Measurements from ENCODE around the gene KIF26B. TPM values are rescaled to one million over a fixed set of nuclear protein-coding genes. Genes with fewer than 3 reads are reported as not detected.

KIF26B gene
- polyA plus RNA-seq, 1 donor from 2014 or later, result 6.3 TPM

DNA sequence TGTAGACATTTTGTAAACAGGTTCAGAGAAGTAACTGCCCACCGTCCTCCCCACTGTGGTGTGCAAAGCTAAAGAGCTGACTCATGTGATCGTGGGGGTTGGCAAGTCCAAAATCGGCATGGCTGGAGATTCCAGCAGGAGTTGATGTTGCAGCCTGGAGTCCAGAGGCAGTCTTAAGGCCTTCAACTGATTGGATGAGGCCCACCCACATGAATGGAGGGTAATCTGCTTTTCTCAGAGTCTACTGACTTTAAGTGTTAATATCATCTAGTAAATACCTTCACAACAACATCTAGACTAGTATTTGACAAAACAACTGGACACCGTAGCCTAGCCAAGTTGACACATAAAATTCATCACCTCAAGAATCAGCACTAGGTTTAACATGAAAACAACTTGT is 281.6 kb downstream of the KIF26B start:
- no peaks in the 10 kb centered on the region for H3F3A ChIP-seq (ENCODE audit: insufficient read depth, low read length, poor library complexity, severe bottlenecking)
- no peaks in the 10 kb centered on the region for H3K27me3 ChIP-seq (ENCODE audit: insufficient read depth, low read depth, low read length)
- H3K79me2 ChIP-seq (replicated peaks; ENCODE audit: insufficient read depth, low read length), result no peaks in the 10 kb centered on the region
- no peak overlapping the region for H3K4me3 ChIP-seq (ENCODE audit: low read length)
- H4K20me1 ChIP-seq (ENCODE audit: insufficient read depth), result no peaks in the 10 kb centered on the region
- H3K9me2 ChIP-seq (ENCODE audit: insufficient read depth, low read length), result no peaks in the 10 kb centered on the region
- no peaks in the 10 kb centered on the region for H3K36me3 ChIP-seq (ENCODE audit: insufficient read depth, low read length)
- no peak overlapping the region for H3K27ac ChIP-seq (ENCODE audit: low read length)
- H3K9ac ChIP-seq (ENCODE audit: low read length), result no peak overlapping the region
- TF ChIP-seq EP300 (conservative IDR thresholded peaks at IDR 0.05; ENCODE audit: poor library complexity, severe bottlenecking) (no peak), EZH2 (IDR thresholded peaks at IDR 0.05; ENCODE audit: borderline replicate concordance, insufficient read depth, low read length, poor library complexity, severe bottlenecking) (no peak), MXI1 (conservative IDR thresholded peaks at IDR 0.05; ENCODE audit: poor library complexity, severe bottlenecking) (no peak), SMC3 (conservative IDR thresholded peaks at IDR 0.05; ENCODE audit: poor library complexity) (no peak), POLR2AphosphoS5 (IDR thresholded peaks at IDR 0.05) (no peak)
- TF ChIP-seq, protein P1, sequence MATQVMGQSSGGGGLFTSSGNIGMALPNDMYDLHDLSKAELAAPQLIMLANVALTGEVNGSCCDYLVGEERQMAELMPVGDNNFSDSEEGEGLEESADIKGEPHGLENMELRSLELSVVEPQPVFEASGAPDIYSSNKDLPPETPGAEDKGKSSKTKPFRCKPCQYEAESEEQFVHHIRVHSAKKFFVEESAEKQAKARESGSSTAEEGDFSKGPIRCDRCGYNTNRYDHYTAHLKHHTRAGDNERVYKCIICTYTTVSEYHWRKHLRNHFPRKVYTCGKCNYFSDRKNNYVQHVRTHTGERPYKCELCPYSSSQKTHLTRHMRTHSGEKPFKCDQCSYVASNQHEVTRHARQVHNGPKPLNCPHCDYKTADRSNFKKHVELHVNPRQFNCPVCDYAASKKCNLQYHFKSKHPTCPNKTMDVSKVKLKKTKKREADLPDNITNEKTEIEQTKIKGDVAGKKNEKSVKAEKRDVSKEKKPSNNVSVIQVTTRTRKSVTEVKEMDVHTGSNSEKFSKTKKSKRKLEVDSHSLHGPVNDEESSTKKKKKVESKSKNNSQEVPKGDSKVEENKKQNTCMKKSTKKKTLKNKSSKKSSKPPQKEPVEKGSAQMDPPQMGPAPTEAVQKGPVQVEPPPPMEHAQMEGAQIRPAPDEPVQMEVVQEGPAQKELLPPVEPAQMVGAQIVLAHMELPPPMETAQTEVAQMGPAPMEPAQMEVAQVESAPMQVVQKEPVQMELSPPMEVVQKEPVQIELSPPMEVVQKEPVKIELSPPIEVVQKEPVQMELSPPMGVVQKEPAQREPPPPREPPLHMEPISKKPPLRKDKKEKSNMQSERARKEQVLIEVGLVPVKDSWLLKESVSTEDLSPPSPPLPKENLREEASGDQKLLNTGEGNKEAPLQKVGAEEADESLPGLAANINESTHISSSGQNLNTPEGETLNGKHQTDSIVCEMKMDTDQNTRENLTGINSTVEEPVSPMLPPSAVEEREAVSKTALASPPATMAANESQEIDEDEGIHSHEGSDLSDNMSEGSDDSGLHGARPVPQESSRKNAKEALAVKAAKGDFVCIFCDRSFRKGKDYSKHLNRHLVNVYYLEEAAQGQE (IDR thresholded peaks at IDR 0.05; ENCODE audit: borderline replicate concordance), result no peak
- no peaks in the 10 kb centered on the region for H3K9me3 ChIP-seq (ENCODE audit: low read length)
- H3K4me2 ChIP-seq (ENCODE audit: low read length), result no peak overlapping the region
- no peak overlapping the region for H2AFZ ChIP-seq (ENCODE audit: low read depth, low read length)

DNA sequence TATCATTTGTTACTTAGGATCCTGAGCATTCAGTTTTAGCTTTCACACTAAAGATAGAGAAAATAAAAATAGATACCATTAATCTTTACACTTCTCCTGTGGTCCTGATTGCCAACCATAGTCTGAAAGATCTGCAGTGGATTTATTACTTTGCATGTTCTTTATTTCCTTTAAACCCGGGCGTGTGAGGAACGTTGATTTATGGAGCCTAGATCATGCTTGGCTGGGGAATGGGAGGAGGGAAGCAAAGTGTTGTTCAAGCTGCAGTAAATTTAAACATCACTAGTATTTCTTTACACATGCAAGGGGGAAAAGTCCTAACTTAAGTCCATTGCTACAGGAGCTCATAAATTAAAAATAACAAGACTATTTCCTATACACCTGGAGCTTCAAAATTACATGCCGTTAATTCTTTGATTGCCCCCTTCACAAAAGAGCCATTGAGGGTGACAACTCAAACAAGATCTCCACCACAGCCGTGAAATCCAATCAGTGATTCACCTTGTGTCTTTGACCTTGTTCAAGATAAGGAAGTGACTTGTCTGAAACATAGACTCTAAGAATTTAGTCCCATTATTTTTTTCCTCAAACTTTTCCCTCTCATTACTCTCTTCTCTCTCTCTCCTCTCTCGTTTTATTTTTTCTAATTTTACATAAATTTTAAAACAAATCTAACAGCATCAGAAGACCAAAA is 282.7 kb downstream of the KIF26B start:
- no peak overlapping the region for H2AFZ ChIP-seq (ENCODE audit: low read depth, low read length)
- no peaks in the 10 kb centered on the region for H3F3A ChIP-seq (ENCODE audit: insufficient read depth, low read length, poor library complexity, severe bottlenecking)
- no peaks in the 10 kb centered on the region for H4K20me1 ChIP-seq (ENCODE audit: insufficient read depth)
- no peaks in the 10 kb centered on the region for H3K36me3 ChIP-seq (ENCODE audit: insufficient read depth, low read length)
- H3K9ac ChIP-seq (ENCODE audit: low read length), result no peak overlapping the region
- H3K79me2 ChIP-seq (replicated peaks; ENCODE audit: insufficient read depth, low read length), result no peaks in the 10 kb centered on the region
- no peak overlapping the region for H3K27ac ChIP-seq (ENCODE audit: low read length)
- H3K27me3 ChIP-seq (ENCODE audit: insufficient read depth, low read depth, low read length), result no peaks in the 10 kb centered on the region
- H3K4me3 ChIP-seq (ENCODE audit: low read length), result no peak overlapping the region
- no peaks in the 10 kb centered on the region for H3K9me3 ChIP-seq (ENCODE audit: low read length)
- no peak overlapping the region for H3K4me2 ChIP-seq (ENCODE audit: low read length)
- no peaks in the 10 kb centered on the region for H3K9me2 ChIP-seq (ENCODE audit: insufficient read depth, low read length)
- no peak for TF ChIP-seq POLR2AphosphoS5 (IDR thresholded peaks at IDR 0.05)
- TF ChIP-seq TAF1 (IDR thresholded peaks at IDR 0.05; ENCODE audit: low read depth), result no peak
- no peak for TF ChIP-seq SMC3 (conservative IDR thresholded peaks at IDR 0.05; ENCODE audit: poor library complexity)
- no peak for TF ChIP-seq RAD21 (conservative IDR thresholded peaks at IDR 0.05)
- TF ChIP-seq, protein P2, sequence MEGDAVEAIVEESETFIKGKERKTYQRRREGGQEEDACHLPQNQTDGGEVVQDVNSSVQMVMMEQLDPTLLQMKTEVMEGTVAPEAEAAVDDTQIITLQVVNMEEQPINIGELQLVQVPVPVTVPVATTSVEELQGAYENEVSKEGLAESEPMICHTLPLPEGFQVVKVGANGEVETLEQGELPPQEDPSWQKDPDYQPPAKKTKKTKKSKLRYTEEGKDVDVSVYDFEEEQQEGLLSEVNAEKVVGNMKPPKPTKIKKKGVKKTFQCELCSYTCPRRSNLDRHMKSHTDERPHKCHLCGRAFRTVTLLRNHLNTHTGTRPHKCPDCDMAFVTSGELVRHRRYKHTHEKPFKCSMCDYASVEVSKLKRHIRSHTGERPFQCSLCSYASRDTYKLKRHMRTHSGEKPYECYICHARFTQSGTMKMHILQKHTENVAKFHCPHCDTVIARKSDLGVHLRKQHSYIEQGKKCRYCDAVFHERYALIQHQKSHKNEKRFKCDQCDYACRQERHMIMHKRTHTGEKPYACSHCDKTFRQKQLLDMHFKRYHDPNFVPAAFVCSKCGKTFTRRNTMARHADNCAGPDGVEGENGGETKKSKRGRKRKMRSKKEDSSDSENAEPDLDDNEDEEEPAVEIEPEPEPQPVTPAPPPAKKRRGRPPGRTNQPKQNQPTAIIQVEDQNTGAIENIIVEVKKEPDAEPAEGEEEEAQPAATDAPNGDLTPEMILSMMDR (IDR thresholded peaks at IDR 0.05; ENCODE audit: poor library complexity, severe bottlenecking), result no peak
- no peak for TF ChIP-seq EZH2 (IDR thresholded peaks at IDR 0.05; ENCODE audit: borderline replicate concordance, insufficient read depth, low read length, poor library complexity, severe bottlenecking)
- TF ChIP-seq, protein P1 (IDR thresholded peaks at IDR 0.05; ENCODE audit: borderline replicate concordance), result no peak
- TF ChIP-seq MXI1 (conservative IDR thresholded peaks at IDR 0.05; ENCODE audit: poor library complexity, severe bottlenecking), result no peak
- no peak for TF ChIP-seq EP300 (conservative IDR thresholded peaks at IDR 0.05; ENCODE audit: poor library complexity, severe bottlenecking)

All from neural cell (in vitro differentiated cells).